ENCODE results near the gene LRRD1.
A peak's percentile ranks its signal among the peaks of the same experiment; 100 is the strongest.
"Not testable (repeated sequence)": the region's sequence is repeated elsewhere in the genome, so short reads cannot be mapped to it uniquely, and the experiment has no call there.

The LRRD1 gene

GRCh38 chr7:92178928-92179924 lies at the start of gene LRRD1:
TSS of gene LRRD1 (minus strand) at chr7:92179142. CDS start at chr7:92165202, 13,940 bp downstream.
- peak; percentile 95 for DNase-seq (ENCODE audit: low spot score)

GRCh38 chr7:92228742-92229141 lies 49.8 kb upstream of the LRRD1 start:
- DNase-seq (ENCODE audit: low spot score), result no peak

GRCh38 chr7:92228100-92228499 lies 49.2 kb upstream of the LRRD1 start:
- DNase-seq (ENCODE audit: low spot score), result no peak

- DNase-seq (ENCODE audit: low spot score), result no peak
Measured at GRCh38 chr7:92226981-92227380, 48.0 kb upstream of the LRRD1 start.

GRCh38 chr7:92221766-92222165 lies 42.8 kb upstream of the LRRD1 start:
- DNase-seq (ENCODE audit: low spot score), result no peak

GRCh38 chr7:92206672-92207071 lies 27.7 kb upstream of the LRRD1 start:
- DNase-seq (ENCODE audit: low spot score), result no peak

GRCh38 chr7:92205987-92206386 lies 27.0 kb upstream of the LRRD1 start:
- peak; percentile 6 for DNase-seq (ENCODE audit: low spot score)

- no peak for DNase-seq (ENCODE audit: low spot score)
Measured at GRCh38 chr7:92200791-92201190, 21.8 kb upstream of the LRRD1 start.

GRCh38 chr7:92192326-92192725 lies 13.4 kb upstream of the LRRD1 start:
- no peak for DNase-seq (ENCODE audit: low spot score)

GRCh38 chr7:92189246-92189645 lies 10.3 kb upstream of the LRRD1 start:
- DNase-seq (ENCODE audit: low spot score), result not testable (repeated sequence)

GRCh38 chr7:92184294-92184693 lies 5.4 kb upstream of the LRRD1 start:
- DNase-seq (ENCODE audit: low spot score), result not testable (repeated sequence)

- peak; percentile 7 for DNase-seq (ENCODE audit: low spot score)
Measured at GRCh38 chr7:92177362-92177761, 1.6 kb downstream of the LRRD1 start.

- DNase-seq (ENCODE audit: low spot score), result not testable (repeated sequence)
Measured at GRCh38 chr7:92169529-92169928, 9.4 kb downstream of the LRRD1 start.

GRCh38 chr7:92161271-92161670 lies 17.7 kb downstream of the LRRD1 start:
- DNase-seq (ENCODE audit: low spot score), result no peak

- peak; percentile 90 for DNase-seq (ENCODE audit: low spot score)
Measured at GRCh38 chr7:92158660-92159575, 20.0 kb downstream of the LRRD1 start.

- DNase-seq (ENCODE audit: low spot score), result no peak
Measured at GRCh38 chr7:92156990-92157389, 22.0 kb downstream of the LRRD1 start.

- DNase-seq (ENCODE audit: low spot score), result no peak
Measured at GRCh38 chr7:92155108-92155739, 23.7 kb downstream of the LRRD1 start.

GRCh38 chr7:92150450-92151017 lies 28.4 kb downstream of the LRRD1 start:
- no peak for DNase-seq (ENCODE audit: low spot score)

- no peak for DNase-seq (ENCODE audit: low spot score)
Measured at GRCh38 chr7:92149736-92150239, 29.2 kb downstream of the LRRD1 start.

- DNase-seq (ENCODE audit: low spot score), result not testable (repeated sequence)
Measured at GRCh38 chr7:92143192-92143880, 35.6 kb downstream of the LRRD1 start.

GRCh38 chr7:92142791-92143190 lies 36.2 kb downstream of the LRRD1 start:
- not testable (repeated sequence) for DNase-seq (ENCODE audit: low spot score)
